ENCODE data around the gene SCAANT1. TPM values are rescaled to one million over a fixed set of nuclear protein-coding genes. Genes with fewer than 3 reads are reported as not detected.

Gene SCAANT1
- total RNA-seq, 1 donor from 2014 or later: not detected

GRCh38 chr3:63934041-63934866 lies 22.1 kb upstream of the SCAANT1 start:
- intact Hi-C loops (cut with micrococcal nuclease): no loop called here

GRCh38 chr3:63933459-63933858 lies 21.3 kb upstream of the SCAANT1 start:
- intact Hi-C loops (cut with micrococcal nuclease): no loop called here

GRCh38 chr3:63932509-63933212 lies 20.5 kb upstream of the SCAANT1 start:
- intact Hi-C loops (cut with micrococcal nuclease): no loop called here

- intact Hi-C loops (cut with micrococcal nuclease): no loop called here
Observed at GRCh38 chr3:63931290-63931689, 19.1 kb upstream of the SCAANT1 start.

- intact Hi-C loops (cut with micrococcal nuclease): no loop called here
Observed at GRCh38 chr3:63927422-63928280, 15.5 kb upstream of the SCAANT1 start.

GRCh38 chr3:63926309-63926708 lies 14.1 kb upstream of the SCAANT1 start:
- intact Hi-C loops (cut with micrococcal nuclease): no loop called here

- intact Hi-C loops (cut with micrococcal nuclease): no loop called here
Observed at GRCh38 chr3:63922491-63923199, 10.5 kb upstream of the SCAANT1 start.

- intact Hi-C loops (cut with micrococcal nuclease): no loop called here
Observed at GRCh38 chr3:63921741-63922482, 9.7 kb upstream of the SCAANT1 start.

- intact Hi-C loops (cut with micrococcal nuclease): no loop called here
Observed at GRCh38 chr3:63920001-63920400, 7.8 kb upstream of the SCAANT1 start.

GRCh38 chr3:63918321-63918720 lies 6.1 kb upstream of the SCAANT1 start:
- intact Hi-C loops (cut with micrococcal nuclease): no loop called here

GRCh38 chr3:63914312-63914711 lies 2.1 kb upstream of the SCAANT1 start:
- intact Hi-C loops (cut with micrococcal nuclease): loop anchor here (5.0 kb wide), 1 partner anchor 38 kb away; no protein-coding TSS in a partner anchor

- intact Hi-C loops (cut with micrococcal nuclease): loop anchor here (1.0 to 5.0 kb wide), 3 partner anchors 39 to 110 kb away; partner anchors contain the start of gene PSMD6
Observed at GRCh38 chr3:63912768-63913588, 795 bp upstream of the SCAANT1 start.

GRCh38 chr3:63911509-63911872 lies 692 bp downstream of the SCAANT1 start:
- intact Hi-C loops (cut with micrococcal nuclease): loop anchor here (1.0 to 5.0 kb wide), 4 partner anchors 15 to 57 kb away; no protein-coding TSS in a partner anchor

- intact Hi-C loops (cut with micrococcal nuclease): loop anchor here (1.0 to 5.0 kb wide), 4 partner anchors 14 to 57 kb away; no protein-coding TSS in a partner anchor
Observed at GRCh38 chr3:63910891-63911290, 1.3 kb downstream of the SCAANT1 start.

- intact Hi-C loops (cut with micrococcal nuclease): loop anchor here (2.0 to 5.0 kb wide), 2 partner anchors 13 to 42 kb away; no protein-coding TSS in a partner anchor
Observed at GRCh38 chr3:63910001-63910400, 2.2 kb downstream of the SCAANT1 start.

GRCh38 chr3:63909431-63909830 lies 2.8 kb downstream of the SCAANT1 start:
- intact Hi-C loops (cut with micrococcal nuclease): no loop called here

GRCh38 chr3:63908776-63909175 lies 3.4 kb downstream of the SCAANT1 start:
- intact Hi-C loops (cut with micrococcal nuclease): no loop called here

GRCh38 chr3:63908081-63908736 lies 4.0 kb downstream of the SCAANT1 start:
- intact Hi-C loops (cut with micrococcal nuclease): no loop called here
